Amniotic stem cell (primary cell): ENCODE measurements around the gene SULT6B1.
"Not testable (repeated sequence)": the region's sequence is repeated elsewhere in the genome, so short reads cannot be mapped to it uniquely, and the experiment has no call there.

Source experiments
- DNase-seq: peaks from one replicate; lab custom pipeline; 2025; lab: John Stamatoyannopoulos, UW

Gene SULT6B1

DNA sequence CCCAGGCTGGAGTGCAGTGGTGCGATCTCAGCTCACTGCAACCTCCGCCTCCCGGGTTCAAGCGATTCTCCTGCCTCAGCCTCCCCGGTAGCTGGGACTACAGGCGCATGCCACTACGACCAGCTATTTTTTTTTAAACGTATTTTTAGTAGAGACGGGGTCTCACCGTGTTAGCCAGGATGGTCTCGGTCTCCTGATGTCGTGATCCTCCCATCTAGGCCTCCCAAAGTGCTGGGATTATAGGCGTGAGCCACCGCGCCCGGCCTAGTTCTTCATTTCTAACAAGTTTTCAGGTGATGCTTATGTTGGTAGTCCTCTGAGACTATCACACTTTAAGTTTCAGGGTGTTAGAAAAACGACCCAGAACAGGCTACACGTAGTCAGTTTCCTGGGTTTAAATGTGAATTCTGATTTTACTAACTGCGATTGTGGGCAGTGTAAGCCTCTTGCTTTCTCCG, 7.4 kb upstream of the SULT6B1 start:
- not testable (repeated sequence) for DNase-seq

GRCh38 chr2:37192551-37192950, 4.1 kb upstream of the SULT6B1 start:
- DNase-seq: no peak

DNA sequence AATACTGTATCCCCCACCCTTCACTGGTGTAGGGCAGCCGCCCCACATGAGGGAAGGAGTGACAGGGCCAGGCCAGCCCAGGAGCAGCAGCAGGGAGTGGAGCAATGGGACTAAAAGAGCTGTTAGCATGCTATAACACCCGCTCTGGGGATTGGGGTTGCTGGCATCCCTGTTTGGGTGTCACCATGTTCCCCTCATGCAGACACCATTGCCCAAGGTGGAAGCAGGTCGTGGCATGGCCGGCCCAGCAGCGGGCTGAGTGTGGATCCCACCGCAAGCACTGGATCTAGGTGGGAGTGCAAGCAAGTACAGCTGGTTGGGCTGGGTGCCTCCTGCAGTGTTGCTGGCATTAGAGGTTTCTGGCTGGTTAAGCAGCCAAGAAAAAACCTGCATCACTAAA, 3.3 kb upstream of the SULT6B1 start:
- DNase-seq: no peak

GRCh38 chr2:37191253-37191652, 2.8 kb upstream of the SULT6B1 start:
- DNase-seq: no peak

GRCh38 chr2:37190290-37190689, 1.8 kb upstream of the SULT6B1 start:
- DNase-seq: no peak

DNA sequence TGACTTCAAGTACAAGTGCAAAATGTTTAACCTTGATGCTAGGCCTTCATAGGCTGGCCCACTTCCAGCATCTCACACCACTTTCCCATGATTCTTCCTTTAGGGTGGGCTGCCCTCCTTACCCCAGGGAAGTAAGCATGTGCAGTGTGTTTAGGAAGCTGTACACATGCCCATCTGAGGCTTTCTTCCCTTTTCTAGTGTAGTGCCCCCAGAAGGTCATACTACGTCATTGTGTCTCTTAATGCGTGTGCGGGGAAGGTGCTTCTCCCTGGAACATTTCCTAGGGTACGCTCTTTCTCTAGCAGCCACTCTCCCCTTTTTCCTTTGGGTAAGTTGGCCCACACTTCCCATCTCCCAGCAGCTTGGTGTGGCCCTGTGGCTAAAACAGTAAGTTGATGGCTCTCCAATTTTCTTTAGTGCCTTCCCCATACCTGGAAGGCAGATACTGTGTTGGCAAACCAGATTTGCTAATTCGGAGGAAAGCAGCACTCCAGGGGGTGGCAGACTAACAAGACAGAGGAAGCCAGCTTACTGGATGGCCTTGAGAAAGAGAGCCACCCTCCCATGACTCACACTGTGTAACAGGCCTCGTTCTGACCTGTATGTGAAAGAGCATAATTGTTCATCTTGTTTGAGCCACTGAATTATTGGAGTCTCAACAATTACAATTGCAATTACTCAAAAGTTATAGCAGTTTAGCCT, 1.1 kb upstream of the SULT6B1 start:
- DNase-seq: peak; percentile 46

- DNase-seq: no peak
These were observed 6.5 kb downstream of the SULT6B1 start for GRCh38 chr2:37181726-37182684.

DNA sequence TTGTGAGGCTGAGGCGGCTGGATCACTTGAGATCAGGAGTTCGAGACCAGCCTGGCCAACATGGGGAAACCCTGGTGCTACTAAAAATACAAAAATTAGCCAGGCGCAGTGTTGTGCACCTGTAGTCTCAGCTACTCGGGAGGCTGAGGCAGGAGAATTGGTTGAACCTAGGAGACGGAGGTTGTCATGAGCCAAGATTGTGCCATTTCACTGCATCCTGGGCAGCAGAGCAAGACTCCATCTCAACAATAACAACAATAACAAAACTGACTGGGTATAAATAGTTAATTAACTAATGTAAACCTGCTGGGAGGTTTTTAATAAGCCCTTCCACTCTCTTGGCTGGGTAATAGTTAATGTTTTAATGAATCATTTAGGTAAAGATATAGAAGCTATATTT, 7.8 kb downstream of the SULT6B1 start:
- no peak for DNase-seq

GRCh38 chr2:37180006-37180639, 8.3 kb downstream of the SULT6B1 start:
- DNase-seq: no peak

GRCh38 chr2:37173741-37174140, 14.7 kb downstream of the SULT6B1 start:
- no peak for DNase-seq

GRCh38 chr2:37171624-37171950, 16.9 kb downstream of the SULT6B1 start:
- DNase-seq: no peak

DNA sequence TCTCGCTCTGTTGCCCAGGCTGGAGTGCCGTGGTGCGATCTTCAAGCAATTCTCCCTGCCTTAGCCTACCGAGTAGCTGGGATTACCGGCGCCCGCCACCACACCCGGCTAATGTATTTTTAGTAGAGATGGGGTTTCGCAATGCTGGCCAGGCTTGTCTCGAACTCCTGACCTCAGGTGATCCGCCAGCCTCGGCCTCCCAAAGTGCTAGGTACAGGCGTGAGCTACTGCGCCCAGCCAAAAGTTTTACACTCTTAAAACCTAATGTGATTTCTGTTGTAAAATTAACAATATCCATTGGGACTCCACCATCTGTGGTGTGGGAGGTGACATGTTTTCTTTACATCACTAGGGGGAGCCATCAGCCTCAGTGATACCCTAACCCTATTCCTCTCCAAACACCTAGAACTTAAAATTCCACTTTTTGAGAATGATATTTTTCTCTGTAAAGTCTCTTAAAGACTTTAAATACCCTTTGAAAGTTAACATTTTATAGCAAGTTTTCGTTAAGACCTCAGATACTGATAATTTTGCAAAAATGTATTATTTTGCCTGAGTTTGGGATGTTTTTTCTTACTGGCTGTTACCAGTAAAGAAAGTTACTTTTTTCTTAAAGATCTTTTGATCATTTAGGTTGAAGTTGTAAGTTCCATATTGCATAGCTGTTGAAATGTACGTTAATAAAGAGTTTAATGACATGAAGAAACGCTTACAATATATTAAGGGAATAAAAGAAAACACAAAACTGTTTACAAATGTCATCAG, 20.1 kb downstream of the SULT6B1 start:
- DNase-seq: peak; percentile 17

- no peak for DNase-seq
These were observed 20.8 kb downstream of the SULT6B1 start for GRCh38 chr2:37167636-37168180.

- no peak for DNase-seq
These were observed 23.7 kb downstream of the SULT6B1 start for GRCh38 chr2:37164757-37165156.

DNA sequence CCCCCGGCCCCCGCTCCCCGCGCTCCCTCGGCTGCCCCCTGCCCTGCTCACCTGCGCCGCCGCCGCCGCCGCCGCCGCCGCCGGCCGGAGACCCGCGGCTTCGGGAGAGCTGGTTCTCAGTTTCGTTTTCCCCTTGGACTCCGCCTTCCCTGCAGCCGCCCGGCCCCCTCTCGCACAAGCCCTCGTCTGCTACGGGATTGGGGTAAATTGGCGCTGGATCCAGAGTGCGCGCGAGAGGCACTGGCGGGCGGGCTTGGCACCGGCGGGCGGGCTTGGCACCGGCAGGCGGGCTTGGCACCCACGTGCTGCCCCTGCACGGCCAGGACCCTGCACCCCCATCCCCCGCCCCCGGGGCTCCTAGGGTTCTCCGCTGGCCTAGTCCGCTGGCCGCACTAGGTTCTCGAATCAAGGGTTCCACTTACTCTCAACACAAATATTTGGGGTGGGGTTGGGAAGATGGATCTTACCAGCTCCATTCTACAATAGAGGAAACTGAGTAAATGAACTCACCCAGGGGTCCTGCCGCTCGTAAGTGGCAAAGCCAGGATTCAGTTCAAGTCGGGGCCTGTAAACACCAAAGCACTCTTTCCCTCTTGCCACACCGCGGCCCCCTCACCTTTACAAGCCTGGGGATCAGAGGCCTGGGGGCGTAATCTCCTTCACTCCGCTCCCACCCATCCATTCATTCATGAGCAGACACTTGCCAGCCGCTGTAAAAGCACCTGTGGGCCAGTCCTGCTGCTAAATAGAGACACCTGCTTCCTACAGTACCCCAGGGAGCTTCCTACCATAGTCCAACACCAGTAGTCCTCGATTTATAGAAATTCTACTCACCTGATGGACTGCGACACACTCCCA, 31.4 kb downstream of the SULT6B1 start, which contains the start of gene EIF2AK2:
EIF2AK2 (minus strand) TSS at position 124 of the 858 bp plus-strand sequence. CDS start 9,174 bp downstream, outside the sequence.
- DNase-seq: peak; percentile 70

- DNase-seq: peak; percentile 22
These were observed 32.2 kb downstream of the SULT6B1 start for GRCh38 chr2:37156071-37156856.

GRCh38 chr2:37154785-37155184, 33.7 kb downstream of the SULT6B1 start:
- no peak for DNase-seq

GRCh38 chr2:37153224-37153623, 35.2 kb downstream of the SULT6B1 start:
- DNase-seq: no peak

- no peak for DNase-seq
These were observed 38.7 kb downstream of the SULT6B1 start for GRCh38 chr2:37149626-37150322.
